ENCODE results near the gene CBFA2T3.

Gene CBFA2T3

GRCh38 chr16:88951989-88952388 lies 25.0 kb downstream of the CBFA2T3 start:
- H3K36me3 ChIP-seq (ENCODE audit: insufficient read depth, insufficient read length, low read length) = no peaks in the 10 kb centered on the region
- TF ChIP-seq YY1 (IDR thresholded peaks at IDR 0.05; ENCODE audit: insufficient read depth, insufficient read length) (no peak), ZNF274 (IDR thresholded peaks at IDR 0.05; ENCODE audit: low read depth, low read length) (no peak), SUZ12 (IDR thresholded peaks at IDR 0.05; ENCODE audit: extremely low read depth, insufficient read depth, insufficient read length) (no peak)
- peaks cover 10% of the 10 kb centered on the region for H3K4me1 ChIP-seq (ENCODE audit: insufficient read depth, insufficient read length)

GRCh38 chr16:88951501-88951900 lies 25.5 kb downstream of the CBFA2T3 start:
- H3K36me3 ChIP-seq (ENCODE audit: insufficient read depth, insufficient read length, low read length) = no peaks in the 10 kb centered on the region
- peaks cover 9% of the 10 kb centered on the region for H3K4me1 ChIP-seq (ENCODE audit: insufficient read depth, insufficient read length)
- no peak for TF ChIP-seq YY1 (IDR thresholded peaks at IDR 0.05; ENCODE audit: insufficient read depth, insufficient read length)
- TF ChIP-seq SUZ12 (IDR thresholded peaks at IDR 0.05; ENCODE audit: extremely low read depth, insufficient read depth, insufficient read length) = no peak
- TF ChIP-seq ZNF274 (IDR thresholded peaks at IDR 0.05; ENCODE audit: low read depth, low read length) = no peak
- no peaks in the 10 kb centered on the region for H3K9me3 ChIP-seq (ENCODE audit: insufficient read depth, low read length)
- no peaks in the 10 kb centered on the region for H3K27me3 ChIP-seq (ENCODE audit: insufficient read depth, insufficient read length)
- no peak overlapping the region for H3K9ac ChIP-seq (ENCODE audit: insufficient read length, low read depth)
- DNase-seq (ENCODE audit: low read depth, low spot score) = no peak
- H3K4me3 ChIP-seq (ENCODE audit: insufficient read length, low read depth) = no peak overlapping the region

More at GRCh38 chr16:88951989-88952388, 25.0 kb downstream of the CBFA2T3 start:
- H3K4me3 ChIP-seq (ENCODE audit: insufficient read length, low read depth) = no peak overlapping the region
- no peak overlapping the region for H3K9ac ChIP-seq (ENCODE audit: insufficient read length, low read depth)
- DNase-seq (ENCODE audit: low read depth, low spot score) = no peak
- peaks cover 2% of the 10 kb centered on the region; the same call in 1 of the 2 replicates for H3K9me3 ChIP-seq (ENCODE audit: insufficient read depth, low read length)
- no peaks in the 10 kb centered on the region for H3K27me3 ChIP-seq (ENCODE audit: insufficient read depth, insufficient read length)

DNA sequence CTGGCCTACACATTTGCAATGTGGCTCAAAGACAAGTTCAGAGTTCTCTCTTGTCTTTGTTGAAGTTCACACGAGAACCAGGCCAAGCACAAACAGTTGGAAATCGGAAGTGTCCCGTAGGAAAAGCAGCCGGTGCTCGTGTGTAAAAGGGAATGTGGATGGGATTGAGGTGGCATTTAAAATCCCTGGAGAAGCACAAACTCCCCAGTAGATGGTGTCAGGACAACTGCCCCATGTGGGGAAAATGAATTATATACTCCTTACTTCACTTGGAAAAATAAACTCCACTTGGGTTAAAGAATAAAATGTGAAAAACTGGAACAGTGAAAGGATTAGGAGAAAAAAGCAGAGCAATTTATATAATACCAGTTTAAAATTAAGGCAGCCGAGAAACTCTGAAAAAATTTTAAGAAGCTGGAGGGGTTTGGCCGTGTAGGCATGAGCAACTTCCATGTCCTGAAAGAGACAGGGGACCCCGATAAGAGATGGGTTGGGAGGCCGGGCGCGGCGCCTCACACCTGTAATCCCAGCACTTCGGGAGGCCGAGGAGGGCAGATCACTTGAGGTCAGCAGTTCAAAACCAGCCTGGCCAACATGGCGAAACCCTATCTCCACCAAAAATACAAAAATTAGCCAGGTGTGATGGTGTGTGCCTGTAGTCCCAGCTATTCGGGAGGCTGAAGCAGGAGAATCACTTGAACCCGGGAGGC lies 28.1 kb downstream of the CBFA2T3 start:
- no peaks in the 10 kb centered on the region for H3K27me3 ChIP-seq (ENCODE audit: insufficient read depth, insufficient read length)
- DNase-seq (ENCODE audit: low read depth, low spot score) = no peak
- H3K4me3 ChIP-seq (ENCODE audit: insufficient read length, low read depth) = no peak overlapping the region
- no peaks in the 10 kb centered on the region for H3K36me3 ChIP-seq (ENCODE audit: insufficient read depth, insufficient read length, low read length)
- H3K4me1 ChIP-seq (ENCODE audit: insufficient read depth, insufficient read length) = peaks cover 5% of the 10 kb centered on the region
- no peaks in the 10 kb centered on the region for H3K9me3 ChIP-seq (ENCODE audit: insufficient read depth, low read length)
- H3K9ac ChIP-seq (ENCODE audit: insufficient read length, low read depth) = no peak overlapping the region
- TF ChIP-seq ZNF274 (IDR thresholded peaks at IDR 0.05; ENCODE audit: low read depth, low read length) = no peak
- no peak for TF ChIP-seq YY1 (IDR thresholded peaks at IDR 0.05; ENCODE audit: insufficient read depth, insufficient read length)
- TF ChIP-seq SUZ12 (IDR thresholded peaks at IDR 0.05; ENCODE audit: extremely low read depth, insufficient read depth, insufficient read length) = no peak

DNA sequence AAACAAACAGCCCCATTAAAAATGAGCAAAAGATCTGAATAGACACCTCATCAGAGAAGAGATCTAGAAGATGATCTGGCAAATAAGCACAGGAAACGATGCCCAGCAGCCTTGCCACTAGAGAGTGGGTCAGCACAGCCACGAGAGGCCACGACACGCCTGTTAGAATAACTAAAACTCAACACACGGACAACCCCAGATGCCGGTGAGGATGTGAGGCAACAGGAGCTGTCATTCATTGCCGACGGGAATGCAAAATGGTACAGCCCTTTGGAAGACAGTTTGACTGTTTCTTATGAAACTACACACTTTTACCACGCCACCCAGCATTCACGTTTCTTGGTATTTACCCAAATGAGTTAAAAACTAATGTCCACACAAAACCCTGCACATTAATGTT lies 31.5 kb downstream of the CBFA2T3 start:
- Histone ChIP-seq H3K4me1 (ENCODE audit: insufficient read depth, insufficient read length) (peaks cover 5% of the 10 kb centered on the region), H3K36me3 (ENCODE audit: insufficient read depth, insufficient read length, low read length) (no peaks in the 10 kb centered on the region), H3K9ac (ENCODE audit: insufficient read length, low read depth) (no peak overlapping the region), H3K4me3 (ENCODE audit: insufficient read length, low read depth) (no peak overlapping the region), H3K9me3 (ENCODE audit: insufficient read depth, low read length) (no peaks in the 10 kb centered on the region), H3K27me3 (ENCODE audit: insufficient read depth, insufficient read length) (peaks cover 8% of the 10 kb centered on the region)
- no peak for DNase-seq (ENCODE audit: low read depth, low spot score)
- TF ChIP-seq ZNF274 (IDR thresholded peaks at IDR 0.05; ENCODE audit: low read depth, low read length) (no peak), YY1 (IDR thresholded peaks at IDR 0.05; ENCODE audit: insufficient read depth, insufficient read length) (no peak), SUZ12 (IDR thresholded peaks at IDR 0.05; ENCODE audit: extremely low read depth, insufficient read depth, insufficient read length) (no peak)

- peaks cover 25% of the 10 kb centered on the region for H3K27me3 ChIP-seq (ENCODE audit: insufficient read depth, insufficient read length)
Measured at GRCh38 chr16:88943741-88944140, 33.3 kb downstream of the CBFA2T3 start.

DNA sequence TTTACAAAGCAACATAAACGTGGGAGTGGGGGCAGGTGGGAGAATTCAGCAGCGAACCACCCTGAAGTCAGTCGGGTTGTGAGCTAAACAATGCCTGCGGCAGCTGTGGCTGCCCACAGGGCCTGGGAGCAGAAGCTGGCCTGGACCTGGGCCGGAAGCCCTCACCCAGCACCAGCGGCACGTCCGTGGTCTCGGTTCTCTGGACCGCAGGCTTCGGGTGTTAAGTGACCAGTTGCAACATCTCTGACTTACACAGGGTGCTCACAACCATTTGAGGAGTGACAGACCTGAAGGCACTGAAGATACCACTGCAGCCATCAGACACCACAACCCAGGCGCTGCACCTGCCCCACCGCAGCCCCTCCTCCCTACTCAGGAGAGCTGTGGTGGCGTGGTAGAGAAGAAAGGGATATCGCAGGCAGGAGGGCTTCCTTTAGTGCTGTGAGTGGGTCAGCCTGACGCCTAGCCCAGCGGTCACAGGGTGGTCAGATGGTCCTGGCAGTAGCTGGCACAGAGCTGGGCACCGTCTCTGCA lies 33.8 kb downstream of the CBFA2T3 start:
- H3K36me3 ChIP-seq (ENCODE audit: insufficient read depth, insufficient read length, low read length) = no peaks in the 10 kb centered on the region
- H3K4me1 ChIP-seq (ENCODE audit: insufficient read depth, insufficient read length) = peaks cover 5% of the 10 kb centered on the region
- no peak for DNase-seq (ENCODE audit: low read depth, low spot score)
- H3K9ac ChIP-seq (ENCODE audit: insufficient read length, low read depth) = no peak overlapping the region
- peaks cover 30% of the 10 kb centered on the region for H3K27me3 ChIP-seq (ENCODE audit: insufficient read depth, insufficient read length)
- TF ChIP-seq SUZ12 (IDR thresholded peaks at IDR 0.05; ENCODE audit: extremely low read depth, insufficient read depth, insufficient read length) (no peak), YY1 (IDR thresholded peaks at IDR 0.05; ENCODE audit: insufficient read depth, insufficient read length) (no peak), ZNF274 (IDR thresholded peaks at IDR 0.05; ENCODE audit: low read depth, low read length) (no peak)
- no peaks in the 10 kb centered on the region for H3K9me3 ChIP-seq (ENCODE audit: insufficient read depth, low read length)
- no peak overlapping the region for H3K4me3 ChIP-seq (ENCODE audit: insufficient read length, low read depth)

More at GRCh38 chr16:88943741-88944140, 33.3 kb downstream of the CBFA2T3 start:
- no peaks in the 10 kb centered on the region for H3K36me3 ChIP-seq (ENCODE audit: insufficient read depth, insufficient read length, low read length)
- H3K4me1 ChIP-seq (ENCODE audit: insufficient read depth, insufficient read length) = peaks cover 5% of the 10 kb centered on the region
- no peak overlapping the region for H3K9ac ChIP-seq (ENCODE audit: insufficient read length, low read depth)
- no peak for DNase-seq (ENCODE audit: low read depth, low spot score)
- TF ChIP-seq YY1 (IDR thresholded peaks at IDR 0.05; ENCODE audit: insufficient read depth, insufficient read length) (no peak), ZNF274 (IDR thresholded peaks at IDR 0.05; ENCODE audit: low read depth, low read length) (no peak), SUZ12 (IDR thresholded peaks at IDR 0.05; ENCODE audit: extremely low read depth, insufficient read depth, insufficient read length) (no peak)
- no peak overlapping the region for H3K4me3 ChIP-seq (ENCODE audit: insufficient read length, low read depth)
- no peaks in the 10 kb centered on the region for H3K9me3 ChIP-seq (ENCODE audit: insufficient read depth, low read length)
